IMR-90 (cell line): ENCODE data around the gene DCAF15. TPM values are rescaled to one million over a fixed set of nuclear protein-coding genes. Genes with fewer than 3 reads are reported as not detected.
A peak's percentile ranks its signal among the peaks of the same experiment; 100 is the strongest.

Source experiments
- ATAC-seq: fragments of 200-7000 bp; cut with Tn5 transposase; 2 replicates; pipeline ENCODE4 v1.9.1; 2020; ENCODE audit warnings: low read depth, mild to moderate bottlenecking, moderate library complexity
- BruUV-seq: library from RNA; stranded (reverse); fragments of 400-500 nt; replicated peaks from 2 replicates; lab custom pipeline; 2021; lab: Mats Ljungman, UMichigan
- CTCF ChIA-PET: fragments of 300-600 bp; formaldehyde crosslinking; extraction: SDS; loops from one replicate; lab custom pipeline; 2021; ENCODE audit warnings: antibody characterized with exemption; lab: Yijun Ruan, JAX
- POLR2A ChIA-PET: fragments of 300-600 bp; sonication (Branson Sonifier 250); formaldehyde crosslinking; loops from one replicate; lab custom pipeline; 2022; ENCODE audit warnings: antibody characterized with exemption; ENCODE audit not compliant: unreplicated experiment; lab: Charles Lee
- DNase-seq: peaks from one replicate; pipeline ENCODE4 v3.0.0; 2013
- H2AFZ ChIP-seq: replicated peaks from 2 replicates; pipeline ENCODE3; 2013; ENCODE audit warnings: low read length, mild to moderate bottlenecking; ENCODE audit not compliant: poor library complexity
- H2AK5ac ChIP-seq: 2 replicates; pipeline ENCODE4 v1.6.1; 2013; ENCODE audit warnings: low read depth, low read length, inconsistent platforms
- H2AK9ac ChIP-seq: replicated peaks from 2 replicates; pipeline ENCODE3; 2013; ENCODE audit warnings: mild to moderate bottlenecking, low read depth, low read length, moderate library complexity; ENCODE audit not compliant: poor library complexity
- H2BK120ac ChIP-seq: 2 replicates; pipeline ENCODE4 v1.6.1; 2013; ENCODE audit warnings: low read depth, low read length, inconsistent platforms
- H2BK15ac ChIP-seq: 3 replicates; pipeline ENCODE4 v1.6.1; 2013; ENCODE audit warnings: low read depth, low read length, inconsistent platforms
- H2BK20ac ChIP-seq: 2 replicates; pipeline ENCODE4 v1.6.1; 2013; ENCODE audit warnings: low read depth, mild to moderate bottlenecking, inconsistent platforms, low read length, moderate library complexity
- H2BK5ac ChIP-seq: 2 replicates; pipeline ENCODE4 v1.6.1; 2013; ENCODE audit warnings: mild to moderate bottlenecking, low read depth, low read length, inconsistent platforms; ENCODE audit not compliant: poor library complexity, severe bottlenecking
- H3K14ac ChIP-seq: replicated peaks from 2 replicates; pipeline ENCODE4 v1.6.1; 2013; ENCODE audit warnings: low read depth, low read length, inconsistent platforms
- H3K18ac ChIP-seq: 2 replicates; pipeline ENCODE4 v1.6.1; 2013; ENCODE audit warnings: low read depth, low read length, control low read depth
- H3K23ac ChIP-seq: 2 replicates; pipeline ENCODE4 v1.6.1; 2013; ENCODE audit warnings: low read depth, low read length, inconsistent platforms
- H3K27ac ChIP-seq: 2 replicates; pipeline ENCODE4 v1.5.1; 2013; ENCODE audit warnings: mild to moderate bottlenecking, control low read depth, low read length; ENCODE audit not compliant: insufficient read depth
- H3K27me3 ChIP-seq: 2 replicates; pipeline ENCODE4 v1.6.1; 2013; ENCODE audit warnings: low read length; ENCODE audit not compliant: control insufficient read depth, insufficient read depth
- H3K36me3 ChIP-seq: 2 replicates; pipeline ENCODE4 v1.6.1; 2013; ENCODE audit warnings: low read length, mixed read lengths; ENCODE audit not compliant: control insufficient read depth, insufficient read depth
- H3K4ac ChIP-seq: 2 replicates; pipeline ENCODE4 v1.6.1; 2013; ENCODE audit warnings: low read depth, low read length, inconsistent platforms
- H3K4me1 ChIP-seq: 2 replicates; pipeline ENCODE4 v1.6.1; 2013; ENCODE audit warnings: low read length, mixed read lengths; ENCODE audit not compliant: control insufficient read depth, insufficient read depth
- H3K4me2 ChIP-seq: 2 replicates; pipeline ENCODE4 v1.6.1; 2013; ENCODE audit warnings: low read depth, mild to moderate bottlenecking, control low read depth, low read length, moderate library complexity
- H3K4me3 ChIP-seq: 2 replicates; pipeline ENCODE4 v1.5.1; 2013; ENCODE audit warnings: low read depth, mild to moderate bottlenecking, control low read depth, low read length, moderate library complexity; ENCODE audit not compliant: insufficient read depth
- H3K56ac ChIP-seq: 2 replicates; pipeline ENCODE4 v1.6.1; 2013; ENCODE audit warnings: low read length, inconsistent platforms; ENCODE audit not compliant: insufficient read depth; ENCODE audit errors: extremely low read depth
- H3K79me1 ChIP-seq, 2 experiments: 2 replicates each; pipeline ENCODE4 v1.6.1; 2013; ENCODE audit warnings: low read length in 2 of 2, inconsistent platforms in 1 of 2, low read depth in 1 of 2
- H3K9ac ChIP-seq: 2 replicates; pipeline ENCODE4 v1.6.1; 2013; ENCODE audit warnings: low read depth, low read length, control low read depth
- H3K9me1 ChIP-seq: 2 replicates; pipeline ENCODE4 v1.6.1; 2013; ENCODE audit warnings: low read length, inconsistent platforms; ENCODE audit not compliant: insufficient read depth
- H3K9me3 ChIP-seq: 2 replicates; pipeline ENCODE4 v1.6.1; 2013; ENCODE audit warnings: low read length; ENCODE audit not compliant: control insufficient read depth, insufficient read depth
- H4K20me1 ChIP-seq: 2 replicates; pipeline ENCODE4 v1.6.1; 2013; ENCODE audit warnings: low read length, inconsistent platforms; ENCODE audit not compliant: insufficient read depth
- H4K5ac ChIP-seq: 2 replicates; pipeline ENCODE4 v1.6.1; 2013; ENCODE audit warnings: mild to moderate bottlenecking, low read depth, low read length, control low read depth
- H4K8ac ChIP-seq, 2 experiments: 2 replicates each; pipeline ENCODE4 v1.6.1; 2013; ENCODE audit warnings: low read depth in 2 of 2, low read length in 2 of 2, control low read depth in 1 of 2, inconsistent platforms in 1 of 2
- H4K91ac ChIP-seq: 2 replicates; pipeline ENCODE4 v1.6.1; 2013; ENCODE audit warnings: low read depth, low read length, inconsistent platforms; ENCODE audit not compliant: insufficient read depth
- CHD1 ChIP-seq: IDR thresholded peaks from 2 replicates; pipeline ENCODE4 v1.6.1; 2012; ENCODE audit warnings: low read depth, low read length, improper control_type of control experiment
- NFE2L2 ChIP-seq: fragments of 150-350 bp; IDR thresholded peaks from 2 replicates; pipeline ENCODE4 v1.6.1; 2016; ENCODE audit warnings: low read depth, mild to moderate bottlenecking, low read length
- USF2 ChIP-seq: fragments of 150-350 bp; IDR thresholded peaks from 2 replicates; pipeline ENCODE4 v1.6.1; 2017; ENCODE audit warnings: mild to moderate bottlenecking, antibody characterized with exemption, low read length, low read depth
- whole genome bisulfite sequencing, 2 experiments: methylation state at CpG; one replicate each; pipeline versions ENCODE4 v1.1.5 to v1.1.7; 2013; ENCODE audit warnings: missing lambda C conversion rate in 2 of 2; ENCODE audit not compliant: insufficient read length in 1 of 2; ENCODE audit errors: extremely low coverage in 2 of 2; 5-methylcytosine and 5-hydroxymethylcytosine counted together
- dilution Hi-C: fragments of 300-500 bp; cut with HindIII; formaldehyde crosslinking; loops from one replicate; pipeline ENCODE4 v1.14.3; 2018; ENCODE audit warnings: low sequenced_read_pairs; ENCODE audit not compliant: unreplicated experiment
- in situ Hi-C: fragments of 300-500 bp; cut with MboI; formaldehyde crosslinking; loops from 3 replicates; pipeline ENCODE4 v1.14.3; 2019; ENCODE audit warnings: low sequenced_read_pairs, inconsistent platforms, mixed read lengths
- intact Hi-C: fragments of 100-400 bp; cut with micrococcal nuclease; formaldehyde crosslinking; loops from 2 replicates; pipeline ENCODE4 v1.10.0; 2022
- polyA plus RNA-seq, 3 experiments: library from polyadenylated mRNA; depleted of rRNA; stranded (reverse); fragments of >200 nt; gene quantifications; 2 replicates each; pipeline ENCODE4 v1.2.3, GENCODE V29; 2012; ENCODE audit warnings: low replicate concordance in 1 of 3
- total RNA-seq: library from RNA; depleted of rRNA; stranded (reverse); fragments of >200 nt; gene quantifications from 2 replicates; pipeline ENCODE4 v1.2.3, GENCODE V29; 2012

The DCAF15 gene
- total and polyA plus RNA-seq, 2 of the 4 experiments (the other 2 are of a cell fraction) = 6.8 to 31.0 TPM

- Histone ChIP-seq H2AFZ (peak overlapping the region; percentile 44), H4K8ac (peak overlapping the region in 1 of 2 experiments; percentile 55; a peak in 1 of 4 replicates), H3K23ac (0 out of 2 replicates have a peak overlapping the region, but pooled peaks have one; percentile 40), H3K4me2 (peak overlapping the region; percentile 13; the same call in 1 of the 2 replicates), H3K79me1 (peaks cover 3 to 37% of the 10 kb centered on the region in 2 experiments), H2BK20ac (no peak overlapping the region), H3K4me1 (peaks cover 4% of the 10 kb centered on the region; the same call in 1 of the 2 replicates), H3K9me1 (peaks cover 5% of the 10 kb centered on the region; the same call in 1 of the 2 replicates), H4K20me1 (peaks cover 9% of the 10 kb centered on the region), H2BK120ac (no peak overlapping the region), H3K36me3 (0 out of 2 replicates have a peak, but pooled peaks cover 2% of the 10 kb centered on the region), H3K27me3 (no peaks in the 10 kb centered on the region), H2BK5ac (no peak overlapping the region), H3K9ac (no peak overlapping the region), H3K56ac (no peak overlapping the region), H3K14ac (0 out of 2 replicates have a peak overlapping the region, but pooled peaks have one; percentile 35), H3K4ac (0 out of 2 replicates have a peak overlapping the region, but pooled peaks have one; percentile 23), H3K4me3 (no peak overlapping the region), H3K18ac (no peak overlapping the region), H4K91ac (no peak overlapping the region), H2AK9ac (peak overlapping the region; percentile 53), H2AK5ac (peak overlapping the region; percentile 70), H3K9me3 (no peaks in the 10 kb centered on the region), H4K5ac (no peak overlapping the region), H3K27ac (no peak overlapping the region), H2BK15ac (no peak overlapping the region)
- dilution Hi-C loops = no loop called here
- TF ChIP-seq NFE2L2 (no peak), CHD1 (no peak), USF2 (peak; percentile 42)
- ATAC-seq (no peak), DNase-seq (no peak)
- CTCF ChIA-PET = no interaction called here
- in situ Hi-C loops = no loop called here
- intact Hi-C loops = no loop called here
- POLR2A ChIA-PET = no interaction called here
- BruUV-seq = no TSS peak
- WGBS, 2 experiments = 38% methylated on average over 5 of the region's 14 CpGs; no CpG with 5 or more reads in 1 of the 2 experiments
Observed at GRCh38 chr19:14004619-14005348, 52.5 kb downstream of the DCAF15 start.
